ENCODE data around the gene CLTA. TPM values are rescaled to one million over a fixed set of nuclear protein-coding genes. Genes with fewer than 3 reads are reported as not detected.

Gene CLTA
- total and polyA plus RNA-seq, 10 of the 15 experiments (the other 5 are each of a cell fraction or from before 2014, with no cell fraction given): 49.0 to 241 (median 168) TPM

GRCh38 chr9:36190388-36191289, at the start of gene CLTA (continued):
- TF ChIP-seq NKRF (conservative IDR thresholded peaks at IDR 0.05): peak; percentile 91
- TF ChIP-seq ZNF592 (IDR thresholded peaks at IDR 0.05): no peak
- no peak for TF ChIP-seq IRF5 (IDR thresholded peaks at IDR 0.05; ENCODE audit: borderline replicate concordance)
- TF ChIP-seq HCFC1 (IDR thresholded peaks at IDR 0.05; ENCODE audit: low read length): no peak; the same call in 1 of the 2 replicates
- TF ChIP-seq EP300 (IDR thresholded peaks at IDR 0.05; ENCODE audit: borderline replicate concordance in 1 of 2, control insufficient read depth in 1 of 2, low read depth in 2 of 2, low read length in 2 of 2): peak in 1 of 2 experiments; percentile 49; a peak in 2 of 4 replicates
- no peak for TF ChIP-seq ZNF622 (IDR thresholded peaks at IDR 0.05)
- TF ChIP-seq E2F4 (IDR thresholded peaks at IDR 0.05; ENCODE audit: low read depth, low read length): peak; percentile 63; the same call in 1 of the 2 replicates
- peak; percentile 94 for TF ChIP-seq TAF1 (IDR thresholded peaks at IDR 0.05; ENCODE audit: borderline replicate concordance, low read depth, low read length)
- TF ChIP-seq LARP7 (IDR thresholded peaks at IDR 0.05): peak; percentile 71
- TF ChIP-seq RUNX3 (IDR thresholded peaks at IDR 0.05; ENCODE audit: low read length): peak; percentile 61
- peak; percentile 76 for TF ChIP-seq RFX5 (IDR thresholded peaks at IDR 0.05; ENCODE audit: low read depth, low read length)
- no peak for TF ChIP-seq CBX5 (IDR thresholded peaks at IDR 0.05; ENCODE audit: low read depth)
- TF ChIP-seq TBL1XR1 (IDR thresholded peaks at IDR 0.05; ENCODE audit: low read depth, low read length): 0 out of 2 replicates have a peak, but pooled peaks have one; percentile 25
- TF ChIP-seq SMC3 (IDR thresholded peaks at IDR 0.05; ENCODE audit: borderline replicate concordance, low read length): no peak
- TF ChIP-seq ZNF217 (IDR thresholded peaks at IDR 0.05): no peak
- no peak for TF ChIP-seq TCF7 (IDR thresholded peaks at IDR 0.05; ENCODE audit: borderline replicate concordance)
- TF ChIP-seq ETV6 (conservative IDR thresholded peaks at IDR 0.05 in 1 of 2, IDR thresholded peaks at IDR 0.05 in 1 of 2; ENCODE audit: borderline replicate concordance in 1 of 2, low read depth in 1 of 2): no peak
- TF ChIP-seq SIN3A (IDR thresholded peaks at IDR 0.05; ENCODE audit: low read depth, low read length): peak; percentile 76
- peak; percentile 63; the same call in 2 of the 3 replicates for TF ChIP-seq POU2F2 (IDR thresholded peaks at IDR 0.05; ENCODE audit: borderline replicate concordance, low read depth, low read length)
- TF ChIP-seq STAT3 (IDR thresholded peaks at IDR 0.05; ENCODE audit: low read depth, low read length): no peak
